ENCODE data around the gene PRKCH.

DNA sequence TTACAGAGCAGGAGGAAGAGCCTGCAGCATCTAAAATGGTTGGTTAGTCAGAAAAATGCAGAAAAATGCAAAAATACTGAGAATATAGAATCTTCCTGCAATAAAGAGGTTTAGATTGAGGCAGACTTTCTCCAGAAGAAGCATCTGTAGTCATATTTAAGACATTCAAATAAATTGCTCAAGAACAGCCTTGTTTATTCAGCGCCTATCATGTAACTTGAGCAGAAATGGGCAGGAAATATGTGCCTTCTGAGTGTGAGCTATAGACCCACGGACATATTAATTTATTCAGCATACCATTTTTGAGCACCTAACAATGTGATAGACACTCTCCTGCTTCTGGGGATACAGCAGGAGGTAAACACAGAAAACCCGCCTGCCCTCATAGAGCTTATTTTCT is 272.0 kb downstream of the PRKCH start:
- TF ChIP-seq POLR2A (IDR thresholded peaks at IDR 0.05; ENCODE audit: low read depth, low read length), result no peak
- TF ChIP-seq POLR2AphosphoS5 (IDR thresholded peaks at IDR 0.05; ENCODE audit: low read depth, low read length), result no peak
